Measurements from ENCODE around the gene ELAC2.

Gene ELAC2

GRCh38 chr17:13005530-13005929, 12.3 kb downstream of the ELAC2 start:
- H4K20me1 ChIP-seq (ENCODE audit: insufficient read depth, low read length) = no peaks in the 10 kb centered on the region
- H3K36me3 ChIP-seq (replicated peaks; ENCODE audit: low read depth, low read length) = peaks cover 36% of the 10 kb centered on the region
- no peak overlapping the region for H3K9ac ChIP-seq (ENCODE audit: low read length)
- no peak overlapping the region for H3K4me2 ChIP-seq (ENCODE audit: low read length)
- H3K27me3 ChIP-seq (ENCODE audit: low read depth, low read length) = no peaks in the 10 kb centered on the region
- no peak overlapping the region for H3K4me3 ChIP-seq (ENCODE audit: low read length)
- no peaks in the 10 kb centered on the region for H3K4me1 ChIP-seq (ENCODE audit: low read length)
- H2AFZ ChIP-seq (ENCODE audit: low read depth, low read length) = no peak overlapping the region
- H3K27ac ChIP-seq (ENCODE audit: low read length) = no peak overlapping the region
- H3K79me2 ChIP-seq (ENCODE audit: low read length) = no peaks in the 10 kb centered on the region; the same call in 1 of the 2 replicates
- no peaks in the 10 kb centered on the region for H3K9me3 ChIP-seq (ENCODE audit: insufficient read depth, low read length)
- no peak for TF ChIP-seq EZH2phosphoT487 (IDR thresholded peaks at IDR 0.05; ENCODE audit: low read depth)
- TF ChIP-seq CTCF (IDR thresholded peaks at IDR 0.05; ENCODE audit: low read depth, low read length) = no peak

GRCh38 chr17:13004336-13004735, 13.5 kb downstream of the ELAC2 start:
- H3K27me3 ChIP-seq (ENCODE audit: low read depth, low read length) = no peaks in the 10 kb centered on the region
- H3K9ac ChIP-seq (ENCODE audit: low read length) = no peak overlapping the region
- H3K4me2 ChIP-seq (ENCODE audit: low read length) = no peak overlapping the region
- H3K4me3 ChIP-seq (ENCODE audit: low read length) = no peak overlapping the region
- H3K36me3 ChIP-seq (replicated peaks; ENCODE audit: low read depth, low read length) = peaks cover 39% of the 10 kb centered on the region
- no peak overlapping the region for H3K27ac ChIP-seq (ENCODE audit: low read length)
- no peaks in the 10 kb centered on the region for H3K4me1 ChIP-seq (ENCODE audit: low read length)
- TF ChIP-seq EZH2phosphoT487 (IDR thresholded peaks at IDR 0.05; ENCODE audit: low read depth) (no peak), CTCF (IDR thresholded peaks at IDR 0.05; ENCODE audit: low read depth, low read length) (no peak)
- H2AFZ ChIP-seq (ENCODE audit: low read depth, low read length) = no peak overlapping the region
- H3K9me3 ChIP-seq (ENCODE audit: insufficient read depth, low read length) = no peaks in the 10 kb centered on the region
- H3K79me2 ChIP-seq (ENCODE audit: low read length) = no peaks in the 10 kb centered on the region; the same call in 1 of the 2 replicates
- H4K20me1 ChIP-seq (ENCODE audit: insufficient read depth, low read length) = no peaks in the 10 kb centered on the region

- Histone ChIP-seq H3K27me3 (ENCODE audit: low read depth, low read length) (no peaks in the 10 kb centered on the region), H3K79me2 (ENCODE audit: low read length) (no peaks in the 10 kb centered on the region; the same call in 1 of the 2 replicates), H3K4me2 (ENCODE audit: low read length) (no peak overlapping the region), H3K36me3 (replicated peaks; ENCODE audit: low read depth, low read length) (peaks cover 40% of the 10 kb centered on the region), H3K9ac (ENCODE audit: low read length) (no peak overlapping the region), H3K9me3 (ENCODE audit: insufficient read depth, low read length) (no peaks in the 10 kb centered on the region), H3K4me3 (ENCODE audit: low read length) (no peak overlapping the region), H2AFZ (ENCODE audit: low read depth, low read length) (no peak overlapping the region), H3K4me1 (ENCODE audit: low read length) (no peaks in the 10 kb centered on the region), H4K20me1 (ENCODE audit: insufficient read depth, low read length) (no peaks in the 10 kb centered on the region), H3K27ac (ENCODE audit: low read length) (no peak overlapping the region)
- TF ChIP-seq CTCF (IDR thresholded peaks at IDR 0.05; ENCODE audit: low read depth, low read length) (no peak), EZH2phosphoT487 (IDR thresholded peaks at IDR 0.05; ENCODE audit: low read depth) (no peak)
These were observed 13.9 kb downstream of the ELAC2 start for GRCh38 chr17:13003927-13004326.

GRCh38 chr17:13003454-13003851, 14.4 kb downstream of the ELAC2 start:
- Histone ChIP-seq H3K4me3 (ENCODE audit: low read length) (no peak overlapping the region), H3K79me2 (ENCODE audit: low read length) (no peaks in the 10 kb centered on the region; the same call in 1 of the 2 replicates), H3K9ac (ENCODE audit: low read length) (no peak overlapping the region), H3K4me1 (ENCODE audit: low read length) (no peaks in the 10 kb centered on the region), H2AFZ (ENCODE audit: low read depth, low read length) (no peak overlapping the region), H3K9me3 (ENCODE audit: insufficient read depth, low read length) (no peaks in the 10 kb centered on the region), H3K27ac (ENCODE audit: low read length) (no peak overlapping the region), H3K27me3 (ENCODE audit: low read depth, low read length) (no peaks in the 10 kb centered on the region), H3K36me3 (replicated peaks; ENCODE audit: low read depth, low read length) (peaks cover 38% of the 10 kb centered on the region), H4K20me1 (ENCODE audit: insufficient read depth, low read length) (no peaks in the 10 kb centered on the region), H3K4me2 (ENCODE audit: low read length) (no peak overlapping the region)
- no peak for TF ChIP-seq CTCF (IDR thresholded peaks at IDR 0.05; ENCODE audit: low read depth, low read length)
- TF ChIP-seq EZH2phosphoT487 (IDR thresholded peaks at IDR 0.05; ENCODE audit: low read depth) = no peak
